Hematopoietic multipotent progenitor cell treated with erythropoietin and hydrocortisone succinate and interleukin-3 and kit ligand, for 17 days (in vitro differentiated cells): ENCODE results near the gene TMEM168.
"Not testable (repeated sequence)": the region's sequence is repeated elsewhere in the genome, so short reads cannot be mapped to it uniquely, and the experiment has no call there.

Experiments
- DNase-seq: peaks from one replicate; pipeline ENCODE4 v3.0.0-alpha.2; 2015; ENCODE audit warnings: low spot score

TMEM168 gene

GRCh38 chr7:112779667-112780066 is 10.5 kb downstream of the TMEM168 start:
- no peak for DNase-seq

- DNase-seq = no peak
These were observed 12.8 kb downstream of the TMEM168 start for GRCh38 chr7:112777406-112777805.

- no peak for DNase-seq
These were observed 19.0 kb downstream of the TMEM168 start for GRCh38 chr7:112771166-112771565.

- DNase-seq = no peak
These were observed 20.1 kb downstream of the TMEM168 start for GRCh38 chr7:112770051-112770450.

GRCh38 chr7:112765105-112765504 is 25.1 kb downstream of the TMEM168 start:
- no peak for DNase-seq

GRCh38 chr7:112763996-112764395 is 26.2 kb downstream of the TMEM168 start:
- no peak for DNase-seq

DNA sequence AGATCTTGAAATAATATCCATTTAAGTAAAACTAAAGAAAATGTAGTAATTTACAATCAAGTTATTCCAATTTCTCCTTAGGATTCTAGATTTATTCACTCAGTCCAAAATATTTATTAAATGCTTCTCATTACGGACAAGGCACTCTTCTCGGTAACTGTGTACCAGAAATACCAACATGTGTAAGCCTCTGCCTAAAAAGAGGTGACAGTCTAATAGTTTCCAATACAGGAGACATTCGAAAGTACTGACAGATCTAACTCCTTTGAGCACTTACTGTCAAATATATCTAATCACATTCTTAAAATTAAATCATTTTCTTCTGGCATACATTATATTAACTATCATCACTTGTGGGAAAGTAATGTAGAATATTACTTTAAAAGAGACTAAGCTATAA is 26.9 kb downstream of the TMEM168 start:
- DNase-seq = no peak

DNA sequence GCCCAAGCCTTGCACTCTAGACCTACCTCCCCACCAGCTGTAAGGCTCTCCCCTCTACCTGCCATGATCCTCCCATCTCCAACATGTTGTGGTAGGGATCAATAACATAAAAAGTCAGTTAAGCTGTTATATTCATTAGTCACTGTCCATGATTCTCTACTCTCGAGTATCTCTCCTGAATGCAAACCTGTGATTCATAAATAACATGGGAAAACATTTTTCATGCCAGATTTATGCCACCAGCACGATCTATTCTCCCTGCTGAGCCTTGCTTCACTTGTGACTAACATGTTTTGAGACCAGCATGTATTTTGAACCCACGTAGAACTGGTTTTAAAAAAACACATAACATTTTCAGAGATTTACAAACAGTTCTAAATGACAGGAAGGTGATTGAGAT is 30.3 kb downstream of the TMEM168 start:
- DNase-seq = no peak

GRCh38 chr7:112757337-112757736 is 32.9 kb downstream of the TMEM168 start:
- no peak for DNase-seq

GRCh38 chr7:112753298-112753697 is 36.9 kb downstream of the TMEM168 start:
- no peak for DNase-seq

DNA sequence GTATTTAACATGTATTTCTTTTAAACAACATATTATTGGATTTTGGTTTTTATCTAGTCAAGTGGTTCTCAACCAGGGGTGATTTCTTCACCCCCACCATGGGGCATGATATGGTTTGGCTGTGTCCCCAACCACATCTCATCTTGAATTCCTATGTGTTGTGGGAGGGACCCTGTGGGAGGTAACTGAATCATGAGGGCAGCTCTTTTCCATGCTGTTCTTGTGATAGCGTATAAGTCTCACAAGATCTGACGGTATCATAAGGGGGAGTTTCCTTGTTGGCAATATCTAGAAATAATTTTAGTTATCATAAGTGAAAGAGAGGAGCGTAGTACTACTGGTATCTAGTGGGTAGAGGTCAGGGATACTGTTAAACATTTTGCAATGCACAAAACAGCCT is 37.6 kb downstream of the TMEM168 start:
- DNase-seq = no peak

- DNase-seq = no peak
These were observed 40.4 kb downstream of the TMEM168 start for GRCh38 chr7:112749775-112750174.

DNA sequence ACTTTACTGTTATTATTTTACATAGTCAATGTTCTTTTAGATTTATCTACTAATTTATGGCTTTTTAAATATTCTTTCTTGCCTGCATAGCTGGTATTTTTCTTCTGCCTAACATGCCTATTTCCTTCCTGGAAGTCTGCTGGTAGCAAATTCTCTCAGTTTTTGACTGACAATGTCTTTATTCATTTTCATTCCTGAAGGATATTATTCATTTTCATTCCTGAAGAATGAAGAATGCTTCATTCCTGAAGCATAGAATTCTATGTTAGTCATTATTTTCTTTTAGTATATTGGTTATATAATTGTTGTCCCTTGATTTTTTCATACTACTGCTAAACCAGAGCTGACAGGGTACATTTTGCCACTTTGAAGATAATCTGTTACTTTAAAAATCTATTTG is 41.8 kb downstream of the TMEM168 start:
- DNase-seq = no peak

DNA sequence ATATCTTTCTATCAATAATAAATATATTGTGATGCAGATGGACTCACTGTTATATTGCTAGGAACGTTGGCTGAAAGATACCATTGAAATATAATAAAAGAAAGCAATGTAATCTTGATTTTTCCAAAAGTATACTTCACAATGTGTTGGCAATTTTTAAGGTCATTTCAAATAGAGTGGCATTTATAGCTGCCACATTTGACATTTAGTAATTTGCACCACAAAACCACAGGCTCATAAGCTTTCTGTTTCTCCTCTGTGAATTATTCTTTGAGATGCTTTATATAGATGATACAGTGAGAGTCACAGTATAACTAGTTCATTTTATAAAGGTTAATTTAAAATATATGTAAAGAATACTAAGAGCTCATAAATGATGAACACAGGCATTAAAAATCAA is 44.6 kb downstream of the TMEM168 start:
- DNase-seq = no peak

GRCh38 chr7:112744818-112745217 is 45.4 kb downstream of the TMEM168 start:
- DNase-seq = no peak

GRCh38 chr7:112743811-112744210 is 46.4 kb downstream of the TMEM168 start:
- no peak for DNase-seq

DNA sequence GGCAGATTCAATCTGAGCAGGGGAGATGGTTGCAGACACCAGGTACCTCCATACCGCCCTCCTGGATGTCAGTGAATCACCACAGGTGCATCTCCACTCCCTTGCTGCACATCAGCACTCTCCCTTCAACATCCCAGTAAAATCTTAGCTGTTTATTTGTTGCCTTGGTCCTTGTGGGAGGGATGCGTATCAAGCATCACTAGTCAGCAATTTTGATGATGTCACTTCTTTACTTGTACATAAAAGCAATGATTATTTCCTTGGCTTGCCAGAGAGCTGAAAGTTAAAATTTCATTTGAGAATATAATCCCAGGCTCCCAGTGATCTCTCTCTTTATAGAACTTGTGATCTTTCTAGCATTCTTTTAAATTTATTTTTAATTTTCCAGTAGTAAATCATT is 49.5 kb downstream of the TMEM168 start:
- no peak for DNase-seq

DNA sequence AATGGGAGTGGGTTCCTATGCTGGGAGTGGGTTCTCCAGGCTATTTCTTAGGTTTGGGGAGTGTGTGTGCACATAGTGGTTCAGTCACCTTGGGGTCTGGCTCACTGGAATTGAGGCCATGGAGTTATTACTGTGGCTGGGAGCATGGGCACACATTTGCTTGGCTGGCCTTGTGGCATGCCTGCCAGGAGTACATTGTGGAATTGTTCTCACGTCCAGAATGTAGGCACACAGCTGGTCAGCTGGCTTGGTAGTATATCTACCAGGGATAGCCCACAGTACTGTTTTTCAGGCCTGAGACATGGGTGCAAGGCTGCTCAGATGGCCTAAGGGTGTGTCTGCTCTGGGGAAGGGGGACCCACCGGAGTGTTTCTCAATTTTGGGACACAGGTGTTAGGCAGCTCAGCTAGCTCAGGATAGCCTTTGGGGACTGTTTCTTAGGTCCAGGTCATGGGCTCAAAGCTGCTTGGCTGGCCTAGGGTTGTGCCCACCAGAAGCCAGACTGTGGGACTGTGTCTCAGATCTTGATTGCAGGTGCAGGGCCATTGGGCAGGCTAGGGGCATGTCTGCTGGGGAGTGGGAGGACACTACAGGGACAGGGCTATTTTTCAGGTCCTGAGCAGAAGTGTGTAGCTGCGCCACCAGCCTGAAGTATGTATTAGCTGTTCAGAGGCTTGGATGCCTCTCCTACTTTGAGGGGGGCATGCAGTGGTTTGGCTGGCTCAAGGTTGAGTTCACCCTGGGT is 50.6 kb downstream of the TMEM168 start:
- no peak for DNase-seq

- DNase-seq = no peak
These were observed 54.9 kb downstream of the TMEM168 start for GRCh38 chr7:112735261-112735660.

GRCh38 chr7:112731324-112731723 is 58.9 kb downstream of the TMEM168 start:
- DNase-seq = not testable (repeated sequence)

DNA sequence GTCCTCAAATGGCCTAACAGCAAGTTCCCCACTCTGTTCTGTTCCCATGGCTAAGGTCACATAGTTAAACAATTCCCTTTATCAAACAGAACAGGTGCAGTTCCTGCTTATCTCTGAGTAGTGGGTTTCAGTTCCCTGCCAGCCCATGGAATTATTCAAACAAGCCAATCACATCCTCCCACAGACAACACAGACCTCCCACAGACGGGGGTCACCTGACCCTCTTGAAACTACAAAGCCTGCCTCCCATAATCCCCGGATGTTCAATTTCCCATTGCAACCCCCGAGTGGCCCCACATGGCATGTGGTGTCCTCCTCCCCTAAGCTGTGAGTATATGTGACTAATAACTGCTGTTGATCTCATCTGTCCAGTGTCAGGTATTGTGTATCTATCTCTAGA is 64.1 kb downstream of the TMEM168 start:
- no peak for DNase-seq

DNA sequence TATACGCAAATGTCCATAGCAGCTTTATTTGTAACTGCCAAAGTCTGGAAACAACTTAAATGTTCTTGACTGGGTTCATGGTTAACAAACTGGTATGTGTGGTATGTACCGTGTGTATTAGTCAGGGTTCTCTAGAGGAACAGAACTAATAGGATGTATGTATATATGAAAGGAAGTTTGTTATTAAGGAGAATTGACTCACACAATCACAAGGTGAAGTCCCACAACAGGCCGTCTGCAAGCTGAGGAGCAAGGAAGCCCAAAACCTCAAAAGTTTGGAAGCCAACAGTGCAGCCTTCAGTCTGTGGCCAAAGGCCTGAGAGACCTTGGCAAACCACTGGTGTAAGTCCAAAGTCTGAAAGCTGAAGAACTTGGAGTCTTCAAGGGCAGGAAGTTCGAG is 66.8 kb downstream of the TMEM168 start:
- no peak for DNase-seq

GRCh38 chr7:112721366-112721765 is 68.8 kb downstream of the TMEM168 start:
- no peak for DNase-seq

GRCh38 chr7:112715525-112715924 is 74.7 kb downstream of the TMEM168 start:
- no peak for DNase-seq
